ENCODE data around the gene PAX7. TPM values are rescaled to one million over a fixed set of nuclear protein-coding genes. Genes with fewer than 3 reads are reported as not detected.

Gene PAX7
- total RNA-seq, 2 experiments from 2014 or later, result not detected

GRCh38 chr1:18653916-18654315, 23.3 kb downstream of the PAX7 start:
- no peaks in the 10 kb centered on the region for H3K36me3 Mint-ChIP-seq (ENCODE audit: low read depth)
- Histone ChIP-seq H3K27me3 (ENCODE audit: control insufficient read depth in 1 of 2, insufficient read depth in 2 of 2, low read length in 2 of 2) (peaks cover 17 to 21% of the 10 kb centered on the region in 2 experiments), H3K36me3 (ENCODE audit: insufficient read depth, low read length) (no peaks in the 10 kb centered on the region), H3K4me1 (ENCODE audit: insufficient read depth, low read length) (peaks cover 47% of the 10 kb centered on the region), H3K27ac (ENCODE audit: low read depth in 1 of 2, low read length in 2 of 2) (no peak overlapping the region), H3K4me3 (ENCODE audit: low read length) (no peak overlapping the region), H3K9me3 (ENCODE audit: control insufficient read depth in 1 of 2, insufficient read depth in 1 of 2, low read length in 2 of 2) (peaks cover 0 to 8% of the 10 kb centered on the region in 2 experiments)
- intact Hi-C loops (cut with DNase I, micrococcal nuclease), result no loop called here
- no peaks in the 10 kb centered on the region for H3K9me3 Mint-ChIP-seq
- H3K27me3 Mint-ChIP-seq, result peaks cover 26% of the 10 kb centered on the region
- TF ChIP-seq, protein P1, sequence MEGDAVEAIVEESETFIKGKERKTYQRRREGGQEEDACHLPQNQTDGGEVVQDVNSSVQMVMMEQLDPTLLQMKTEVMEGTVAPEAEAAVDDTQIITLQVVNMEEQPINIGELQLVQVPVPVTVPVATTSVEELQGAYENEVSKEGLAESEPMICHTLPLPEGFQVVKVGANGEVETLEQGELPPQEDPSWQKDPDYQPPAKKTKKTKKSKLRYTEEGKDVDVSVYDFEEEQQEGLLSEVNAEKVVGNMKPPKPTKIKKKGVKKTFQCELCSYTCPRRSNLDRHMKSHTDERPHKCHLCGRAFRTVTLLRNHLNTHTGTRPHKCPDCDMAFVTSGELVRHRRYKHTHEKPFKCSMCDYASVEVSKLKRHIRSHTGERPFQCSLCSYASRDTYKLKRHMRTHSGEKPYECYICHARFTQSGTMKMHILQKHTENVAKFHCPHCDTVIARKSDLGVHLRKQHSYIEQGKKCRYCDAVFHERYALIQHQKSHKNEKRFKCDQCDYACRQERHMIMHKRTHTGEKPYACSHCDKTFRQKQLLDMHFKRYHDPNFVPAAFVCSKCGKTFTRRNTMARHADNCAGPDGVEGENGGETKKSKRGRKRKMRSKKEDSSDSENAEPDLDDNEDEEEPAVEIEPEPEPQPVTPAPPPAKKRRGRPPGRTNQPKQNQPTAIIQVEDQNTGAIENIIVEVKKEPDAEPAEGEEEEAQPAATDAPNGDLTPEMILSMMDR (IDR thresholded peaks at IDR 0.05), result no peak
- H3K4me3 Mint-ChIP-seq, result no peak overlapping the region
- no peak overlapping the region for H3K27ac Mint-ChIP-seq
- DNase-seq (no peak), ATAC-seq (ENCODE audit: poor library complexity) (no peak)
- POLR2A ChIA-PET, result no interaction called here
- CTCF ChIA-PET, result no interaction called here
- H3K4me1 Mint-ChIP-seq (ENCODE audit: low read depth), result peaks cover 56% of the 10 kb centered on the region

GRCh38 chr1:18654599-18654998, 24.0 kb downstream of the PAX7 start:
- CTCF ChIA-PET, result no interaction called here
- DNase-seq (no peak), ATAC-seq (ENCODE audit: poor library complexity) (no peak)
- H3K4me1 Mint-ChIP-seq (ENCODE audit: low read depth), result peaks cover 58% of the 10 kb centered on the region
- Histone ChIP-seq H3K4me1 (ENCODE audit: insufficient read depth, low read length) (peaks cover 47% of the 10 kb centered on the region), H3K9me3 (ENCODE audit: control insufficient read depth in 1 of 2, insufficient read depth in 1 of 2, low read length in 2 of 2) (peaks cover 0 to 8% of the 10 kb centered on the region in 2 experiments), H3K27ac (ENCODE audit: low read depth in 1 of 2, low read length in 2 of 2) (no peak overlapping the region), H3K27me3 (ENCODE audit: control insufficient read depth in 1 of 2, insufficient read depth in 2 of 2, low read length in 2 of 2) (peaks cover 15% of the 10 kb centered on the region in 2 experiments), H3K4me3 (ENCODE audit: low read length) (no peak overlapping the region), H3K36me3 (ENCODE audit: insufficient read depth, low read length) (no peaks in the 10 kb centered on the region)
- TF ChIP-seq, protein P1 (IDR thresholded peaks at IDR 0.05), result no peak
- intact Hi-C loops (cut with DNase I, micrococcal nuclease), result no loop called here
- no peak overlapping the region for H3K4me3 Mint-ChIP-seq
- POLR2A ChIA-PET, result no interaction called here
- H3K36me3 Mint-ChIP-seq (ENCODE audit: low read depth), result no peaks in the 10 kb centered on the region
- no peaks in the 10 kb centered on the region for H3K9me3 Mint-ChIP-seq
- H3K27ac Mint-ChIP-seq, result no peak overlapping the region
- peaks cover 20% of the 10 kb centered on the region for H3K27me3 Mint-ChIP-seq

DNA sequence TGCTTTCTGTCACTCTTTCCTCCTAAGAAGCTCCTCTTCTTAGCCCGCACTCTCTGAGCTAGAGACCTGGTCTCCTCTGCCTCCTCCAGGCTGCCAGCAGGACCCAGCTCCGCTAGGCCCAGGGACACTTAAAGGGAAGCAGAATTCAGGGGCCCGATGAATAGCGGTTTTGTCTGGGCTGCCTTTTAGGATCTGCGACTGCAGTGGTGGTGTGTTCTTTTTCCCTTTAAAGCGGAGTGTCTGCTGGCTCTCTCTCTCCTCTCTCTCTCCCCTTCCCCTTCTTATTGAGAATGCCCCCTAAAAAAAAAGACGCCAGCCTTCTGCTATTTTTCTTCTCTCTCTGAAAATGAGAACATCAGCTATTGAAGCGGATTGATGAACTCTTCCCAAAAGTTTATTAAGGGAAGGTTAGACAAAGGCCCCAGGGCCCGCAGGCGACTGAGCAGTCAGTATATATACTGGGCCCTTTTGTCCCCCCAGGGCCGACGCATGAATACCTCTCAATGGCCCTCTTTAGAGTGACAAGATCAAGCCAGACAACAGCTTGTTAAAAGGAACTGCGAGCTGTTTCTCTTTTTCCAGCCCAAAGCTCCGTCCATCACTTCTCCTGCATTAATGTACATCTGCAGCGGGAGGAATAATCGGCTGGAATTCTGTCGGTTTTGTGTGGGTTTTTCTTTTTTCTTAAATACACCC, 27.0 kb downstream of the PAX7 start:
- Mint-ChIP-seq H3K9me3 (no peaks in the 10 kb centered on the region), H3K4me1 (ENCODE audit: low read depth) (peaks cover 54% of the 10 kb centered on the region), H3K27me3 (peaks cover 5% of the 10 kb centered on the region), H3K36me3 (ENCODE audit: low read depth) (no peaks in the 10 kb centered on the region), H3K27ac (no peak overlapping the region), H3K4me3 (no peak overlapping the region)
- TF ChIP-seq, protein P1 (IDR thresholded peaks at IDR 0.05), result no peak
- H3K4me1 ChIP-seq (ENCODE audit: insufficient read depth, low read length), result peaks cover 43% of the 10 kb centered on the region
- no peaks in the 10 kb centered on the region for H3K36me3 ChIP-seq (ENCODE audit: insufficient read depth, low read length)
- H3K9me3 ChIP-seq (ENCODE audit: control insufficient read depth in 1 of 2, insufficient read depth in 1 of 2, low read length in 2 of 2), result peaks cover 0 to 4% of the 10 kb centered on the region in 2 experiments
- intact Hi-C loops (cut with DNase I, micrococcal nuclease), result no loop called here
- H3K27ac ChIP-seq (ENCODE audit: low read depth in 1 of 2, low read length in 2 of 2), result no peak overlapping the region
- peaks cover 5 to 8% of the 10 kb centered on the region in 2 experiments for H3K27me3 ChIP-seq (ENCODE audit: control insufficient read depth in 1 of 2, insufficient read depth in 2 of 2, low read length in 2 of 2)
- DNase-seq (no peak), ATAC-seq (ENCODE audit: poor library complexity) (no peak)
- H3K4me3 ChIP-seq (ENCODE audit: low read length), result no peak overlapping the region
- CTCF ChIA-PET, result no interaction called here
- POLR2A ChIA-PET, result interaction anchor here (1.2 kb wide), 1 partner anchor 16 kb away, joined by 3 read pairs; no protein-coding TSS in a partner anchor
